HepG2 (cell line): ENCODE results near the gene MEGF6. TPM values are rescaled to one million over a fixed set of nuclear protein-coding genes. Genes with fewer than 3 reads are reported as not detected.

Experiments used
- ATAC-seq: fragments of 200-7000 bp; cut with Tn5 transposase; 3 replicates; pipeline ENCODE4 v1.9.1; 2020; ENCODE audit warnings: mild to moderate bottlenecking, moderate library complexity
- BruUV-seq: library from RNA; stranded (reverse); fragments of 400-500 nt; replicated peaks from 2 replicates; lab custom pipeline; 2021; lab: Mats Ljungman, UMichigan
- CTCF ChIA-PET: fragments of 300-600 bp; formaldehyde crosslinking; extraction: SDS; loops from one replicate; lab custom pipeline; 2021; ENCODE audit warnings: low total read pairs, inconsistent platforms, low intra/inter-chr PET ratio; lab: Yijun Ruan, JAX
- POLR2A ChIA-PET: fragments of 350-600 bp; sonication (Branson Sonifier 250); formaldehyde crosslinking; loops from one replicate; lab custom pipeline; 2020; ENCODE audit warnings: antibody characterized with exemption, inconsistent platforms; lab: Yijun Ruan, JAX
- DNase-seq: peaks from one replicate; pipeline ENCODE4 v3.0.0-alpha.2; 2015; ENCODE audit warnings: low spot score
- FAIRE-seq: peaks from 3 replicates; lab custom pipeline; 2011; peaks lifted over from hg19 to GRCh38; lab: Jason Lieb, UNC
- H2AFZ ChIP-seq: one replicate; pipeline ENCODE4 v1.6.1; 2011; ENCODE audit warnings: low read length, inconsistent platforms
- H3K27ac ChIP-seq: fragments of 300-600 bp; 3 replicates; pipeline ENCODE4 v1.8.0; 2011; ENCODE audit warnings: mixed run types, mild to moderate bottlenecking, mixed read lengths, low read length, inconsistent platforms; ENCODE audit not compliant: insufficient read depth; ENCODE audit errors: extremely low read length
- H3K27me3 ChIP-seq, 2 experiments: fragments of 200-600 bp in 1 of 2; 2 replicates in 1 of 2; 3 replicates in 1 of 2; pipeline versions ENCODE4 v1.6.0 to v1.8.0; 2011; ENCODE audit warnings: low read length in 2 of 2, mild to moderate bottlenecking in 2 of 2, moderate library complexity in 2 of 2, inconsistent platforms in 1 of 2; ENCODE audit not compliant: insufficient read depth in 2 of 2, control insufficient read depth in 1 of 2
- H3K36me3 ChIP-seq, 2 experiments: fragments of 200-600 bp in 1 of 2; replicated peaks in 1 of 2; 2 replicates in 1 of 2; 3 replicates in 1 of 2; pipeline versions ENCODE4 v1.5.1 to v1.8.0; 2011; ENCODE audit warnings: low read length in 2 of 2, inconsistent platforms in 1 of 2; ENCODE audit not compliant: insufficient read depth in 2 of 2, control insufficient read depth in 1 of 2
- H3K4me1 ChIP-seq: 2 replicates; pipeline ENCODE4 v1.5.1; 2012; ENCODE audit warnings: low read length, inconsistent platforms; ENCODE audit not compliant: insufficient read depth
- H3K4me2 ChIP-seq: 2 replicates; pipeline ENCODE4 v1.6.0; 2011; ENCODE audit warnings: low read depth, low read length, inconsistent platforms
- H3K4me3 ChIP-seq, 3 experiments: fragments of 200-600 bp in 1 of 3; sonication (generic), shearing (Covaris generic) in 1 of 3; replicated peaks in 1 of 3; 2 replicates each; pipeline ENCODE4 v1.5.1; 2011 to 2016; ENCODE audit warnings: low read length in 3 of 3, inconsistent platforms in 2 of 3, low read depth in 2 of 3, mild to moderate bottlenecking in 2 of 3, control low read depth in 1 of 3, mixed read lengths in 1 of 3; ENCODE audit not compliant: insufficient read depth in 1 of 3
- H3K79me2 ChIP-seq: one replicate; pipeline ENCODE4 v1.6.1; 2011; ENCODE audit warnings: low read length, inconsistent platforms; ENCODE audit not compliant: insufficient read depth
- H3K9ac ChIP-seq: 2 replicates; pipeline ENCODE4 v1.6.0; 2011; ENCODE audit warnings: mild to moderate bottlenecking, low read depth, low read length, inconsistent platforms; ENCODE audit not compliant: insufficient read depth
- H3K9me3 ChIP-seq: 2 replicates; pipeline ENCODE4 v1.5.1; 2012; ENCODE audit warnings: mild to moderate bottlenecking, low read length
- H4K20me1 ChIP-seq: 2 replicates; pipeline ENCODE4 v1.6.0; 2011; ENCODE audit warnings: inconsistent platforms, mild to moderate bottlenecking, low read length, moderate library complexity; ENCODE audit not compliant: insufficient read depth
- AGO2 ChIP-seq: fragments of 200-400 bp; formaldehyde crosslinking; optimal IDR thresholded peaks from 2 replicates; pipeline ENCODE3; 2017; ENCODE audit warnings: mild to moderate bottlenecking, low read depth, low read length, moderate library complexity
- EZH2 ChIP-seq: conservative IDR thresholded peaks from 2 replicates; pipeline ENCODE4 v1.6.1; 2012; ENCODE audit warnings: mild to moderate bottlenecking, low read depth, low read length, moderate library complexity
- HNRNPL ChIP-seq: fragments of 200-400 bp; formaldehyde crosslinking; IDR thresholded peaks from 2 replicates; pipeline ENCODE4 v1.6.1; 2017; ENCODE audit warnings: mild to moderate bottlenecking, low read depth, low read length
- RBFOX2 ChIP-seq: fragments of 200-400 bp; formaldehyde crosslinking; IDR thresholded peaks from 2 replicates; pipeline ENCODE4 v1.6.1; 2017; ENCODE audit warnings: low read depth, mild to moderate bottlenecking, low read length
- ZBTB21 ChIP-seq: sonication (generic); formaldehyde crosslinking; IDR thresholded peaks from 2 replicates; pipeline ENCODE4 v1.4.0; 2020; ENCODE audit warnings: missing genetic modification reagents
- ZNF432 ChIP-seq: sonication (generic); formaldehyde crosslinking; IDR thresholded peaks from 2 replicates; pipeline ENCODE4 v1.5.0; 2020; ENCODE audit warnings: missing genetic modification reagents, mild to moderate bottlenecking, borderline replicate concordance
- ZNF577 ChIP-seq: sonication (generic); formaldehyde crosslinking; IDR thresholded peaks from 2 replicates; pipeline ENCODE4 v1.4.0; 2020; ENCODE audit warnings: mild to moderate bottlenecking, low read depth, missing genetic modification reagents, borderline replicate concordance
- WGBS: methylation state at CpG from one replicate; pipeline ENCODE4 v1.1.6; 2017; ENCODE audit warnings: low lambda C conversion rate; 5-methylcytosine and 5-hydroxymethylcytosine counted together
- in situ Hi-C: cut with HindIII; loops from 2 replicates; pipeline ENCODE4 v1.10.0; 2017; ENCODE audit warnings: low pct_unique_long_range_greater_than_20kb; ENCODE audit not compliant: extremely low pct_ligation_motif_present
- intact Hi-C: fragments of 100-400 bp; cut with micrococcal nuclease; formaldehyde crosslinking; loops from one replicate; pipeline ENCODE4 v1.10.0; 2022; ENCODE audit not compliant: unreplicated experiment
- polyA plus RNA-seq, 8 experiments: library from polyadenylated mRNA; depleted of rRNA in 3 of 8; stranded (reverse) in 7 of 8; unstranded in 1 of 8; fragments of >200 nt; fragmentation: Illumina TruSeq in 4 of 8; extraction: Trizol in 4 of 8; gene quantifications; 2 replicates each; pipeline versions ENCODE4 v1.2.1 to v1.2.3, GENCODE V29; 2011 to 2016; ENCODE audit warnings: low read depth in 4 of 8, missing spikeins in 1 of 8, mixed read lengths in 1 of 8; ENCODE audit not compliant: insufficient read depth in 1 of 8
- total RNA-seq, 5 experiments: library from RNA; depleted of rRNA; stranded (reverse); fragments of >200 nt; fragmentation: Illumina TruSeq; extraction: Trizol; gene quantifications; 2 replicates each; pipeline ENCODE4 v1.2.3, GENCODE V29; 2016; ENCODE audit warnings: low read depth in 1 of 5
- TF ChIP-seq, protein P1 (sequence below): IDR thresholded peaks from 2 replicates; pipeline ENCODE4 v1.6.1; 2016; ENCODE audit warnings: missing genetic modification reagents, missing compliant biosample characterization

MEGF6 gene
- total and polyA plus RNA-seq, 2 of the 13 experiments (the other 11 are each of a cell fraction or from before 2014, with no cell fraction given) = 1.9 TPM

- DNase-seq (no peak), ATAC-seq (no peak), FAIRE-seq (no peak)
- CTCF ChIA-PET = no interaction called here
- in situ Hi-C loops (loop anchor here (5.0 kb wide), 1 partner anchor 53 kb away; no protein-coding TSS in a partner anchor), intact Hi-C loops (no loop called here)
- no TSS peak for BruUV-seq
- no peak overlapping the region for H3K4me2 ChIP-seq
- no peaks in the 10 kb centered on the region; a peak in 1 of 5 replicates for H3K36me3 ChIP-seq
- H3K4me3 ChIP-seq = no peak overlapping the region
- no peaks in the 10 kb centered on the region for H3K9me3 ChIP-seq
- TF ChIP-seq ZNF577 (no peak), HNRNPL (peak; percentile 66; the same call in 1 of the 2 replicates)
- peaks cover 17% of the 10 kb centered on the region for H3K4me1 ChIP-seq
- H2AFZ ChIP-seq = no peak overlapping the region
- POLR2A ChIA-PET = no interaction called here
- peaks cover 7% of the 10 kb centered on the region; the same call in 1 of the 2 replicates for H4K20me1 ChIP-seq
- H3K27ac ChIP-seq = no peak overlapping the region
- H3K9ac ChIP-seq = no peak overlapping the region
- no peaks in the 10 kb centered on the region for H3K79me2 ChIP-seq
- 67% methylated on average over 3 of the region's 13 CpGs for WGBS
- peaks cover 2 to 18% of the 10 kb centered on the region in 2 experiments; a peak in 3 of 5 replicates for H3K27me3 ChIP-seq
Measured at GRCh38 chr1:3568815-3569435, 42.4 kb downstream of the MEGF6 start.

DNA sequence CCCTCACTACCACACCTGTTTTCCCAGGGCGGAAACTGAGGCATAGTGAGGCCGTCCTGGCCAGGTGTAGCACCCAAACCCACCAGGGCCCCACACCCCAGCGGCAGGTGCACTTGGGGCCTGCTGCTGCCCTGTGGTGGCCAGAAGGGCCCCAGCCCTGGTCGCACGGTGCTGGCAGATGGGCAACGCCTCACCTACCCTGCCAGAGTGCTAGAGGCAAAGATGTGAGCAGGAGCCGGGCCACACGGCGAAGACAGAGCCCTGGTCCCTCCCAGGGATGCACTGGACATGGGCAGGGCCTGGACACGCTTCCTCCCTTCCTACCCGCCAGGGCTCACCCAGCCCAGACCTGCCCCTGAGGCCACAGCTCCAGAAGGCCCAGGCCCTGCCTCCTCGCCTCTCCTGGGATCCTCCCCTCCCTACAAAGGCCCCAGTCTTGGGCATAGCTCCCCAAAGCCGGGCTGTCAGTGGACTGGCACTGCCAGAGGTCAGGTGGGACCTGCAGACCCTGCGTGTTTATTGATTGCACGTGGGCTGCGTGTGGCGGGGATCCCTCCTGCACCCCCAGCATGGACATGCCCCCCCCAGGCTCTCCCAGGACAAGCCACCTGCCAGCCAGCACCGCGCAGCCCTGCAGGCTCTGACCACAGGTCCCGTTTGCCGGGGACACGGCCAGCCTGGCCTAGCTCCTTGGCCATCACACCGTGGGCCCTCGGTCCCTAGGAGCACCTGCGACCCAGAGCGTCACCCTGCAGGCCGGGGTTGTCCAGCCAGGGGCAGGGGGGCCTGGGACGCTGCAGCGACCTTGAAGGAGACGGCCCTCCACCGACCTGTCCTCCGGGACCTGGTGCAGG lies 44.1 kb downstream of the MEGF6 start:
- H3K4me2 ChIP-seq = no peak overlapping the region
- no peak overlapping the region for H3K4me3 ChIP-seq
- H3K27me3 ChIP-seq = peaks cover 2 to 20% of the 10 kb centered on the region in 2 experiments; a peak in 3 of 5 replicates
- FAIRE-seq (no peak), ATAC-seq (no peak; the same call in 2 of the 3 replicates), DNase-seq (no peak)
- ChIA-PET CTCF (interaction anchor here (2.7 kb wide), 1 partner anchor 52 kb away, joined by 32 read pairs; no protein-coding TSS in a partner anchor), POLR2A (no interaction called here)
- peaks cover 7% of the 10 kb centered on the region; the same call in 1 of the 2 replicates for H4K20me1 ChIP-seq
- peaks cover 17% of the 10 kb centered on the region for H3K4me1 ChIP-seq
- intact Hi-C loops = no loop called here
- 58% methylated on average over 2 of the region's 32 CpGs for WGBS
- in situ Hi-C loops = loop anchor here (5.0 kb wide), 1 partner anchor 55 kb away; no protein-coding TSS in a partner anchor
- no peaks in the 10 kb centered on the region; a peak in 1 of 5 replicates for H3K36me3 ChIP-seq
- TF ChIP-seq, protein P1, sequence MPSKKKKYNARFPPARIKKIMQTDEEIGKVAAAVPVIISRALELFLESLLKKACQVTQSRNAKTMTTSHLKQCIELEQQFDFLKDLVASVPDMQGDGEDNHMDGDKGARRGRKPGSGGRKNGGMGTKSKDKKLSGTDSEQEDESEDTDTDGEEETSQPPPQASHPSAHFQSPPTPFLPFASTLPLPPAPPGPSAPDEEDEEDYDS (CRISPR knock-in tag) = no peak
- TF ChIP-seq ZBTB21 (CRISPR knock-in tag) = no peak
- TF ChIP-seq RBFOX2 = peak; percentile 73
- peak; percentile 81 for TF ChIP-seq AGO2
- no peak for TF ChIP-seq EZH2
- TF ChIP-seq ZNF432 (CRISPR knock-in tag) = no peak
- no peak overlapping the region for H3K27ac ChIP-seq
- H2AFZ ChIP-seq = no peak overlapping the region
- BruUV-seq = no TSS peak
- no peaks in the 10 kb centered on the region for H3K9me3 ChIP-seq
- H3K9ac ChIP-seq = no peak overlapping the region
- H3K79me2 ChIP-seq = no peaks in the 10 kb centered on the region
